Esophagus muscularis mucosa (tissue), 4 donors: ENCODE measurements around the gene NOS3. TPM values are rescaled to one million over a fixed set of nuclear protein-coding genes. Genes with fewer than 3 reads are reported as not detected.

Experiments used
- DNase-seq: peaks from one replicate; pipeline ENCODE4 v3.0.0-alpha.2; 2017; ENCODE audit errors: extremely low spot score
- H3K27ac ChIP-seq, 4 donors: fragments of 200-600 bp; sonication (generic); replicated peaks in 1 of 4; 1 replicate in 3 of 4; 2 replicates in 1 of 4; pipeline ENCODE4 v1.5.1; 2016 to 2019; ENCODE audit warnings: mild to moderate bottlenecking in 1 of 4
- H3K27me3 ChIP-seq, 4 donors: fragments of 200-600 bp; sonication (generic); one replicate each; pipeline versions ENCODE4 v1.5.1 to v1.6.0; 2016 to 2019
- H3K36me3 ChIP-seq, 4 donors: fragments of 200-600 bp; sonication (generic); one replicate each; pipeline ENCODE4 v1.5.1; 2016 to 2019
- H3K4me1 ChIP-seq, 4 donors: fragments of 200-600 bp; sonication (generic); one replicate each; pipeline ENCODE4 v1.5.1; 2016 to 2019
- H3K4me3 ChIP-seq, 4 donors: fragments of 200-600 bp; sonication (generic); 1 replicate in 2 of 4; 2 replicates in 2 of 4; pipeline ENCODE4 v1.5.1; 2016 to 2019; ENCODE audit warnings: mild to moderate bottlenecking in 4 of 4, moderate library complexity in 1 of 4
- H3K9me3 ChIP-seq, 4 donors: fragments of 200-600 bp; sonication (generic); 1 replicate in 3 of 4; 2 replicates in 1 of 4; pipeline ENCODE4 v1.5.1; 2016 to 2019
- EP300 ChIP-seq: sonication (generic); formaldehyde crosslinking; IDR thresholded peaks from one replicate; pipeline ENCODE4 v1.6.1; 2017; ENCODE audit warnings: antibody characterized with exemption
- POLR2A ChIP-seq: fragments of 450-650 bp; IDR thresholded peaks from one replicate; pipeline ENCODE4 v1.6.1; 2017; ENCODE audit warnings: antibody characterized with exemption, moderate library complexity, mild to moderate bottlenecking, low read depth
- POLR2AphosphoS5 ChIP-seq, 2 donors: sonication (generic); formaldehyde crosslinking; IDR thresholded peaks; one replicate each; pipeline ENCODE4 v1.6.1; 2017; ENCODE audit warnings: antibody characterized with exemption in 2 of 2
- WGBS: methylation state at CpG from one replicate; pipeline ENCODE4 v1.1.5; 2018; 5-methylcytosine and 5-hydroxymethylcytosine counted together
- intact Hi-C: fragments of 100-400 bp; cut with DNase I; formaldehyde crosslinking; loops from one replicate; pipeline ENCODE4 v1.15.1; 2023
- total RNA-seq, 4 donors: library from RNA; depleted of rRNA; stranded (reverse); fragments of >200 nt; gene quantifications; one replicate each; pipeline versions ENCODE4 v1.1.0 to v1.2.1, GENCODE V29; 2016
- TF ChIP-seq, protein P1 (sequence below), 3 experiments: fragments of 200-600 bp in 2 of 3; fragments of 450-650 bp in 1 of 3; sonication (generic) in 2 of 3; IDR thresholded peaks; one replicate each; pipeline ENCODE4 v1.5.1; 2017 to 2019; ENCODE audit warnings: antibody characterized with exemption in 3 of 3, mild to moderate bottlenecking in 2 of 3, moderate library complexity in 1 of 3

Gene NOS3
- total RNA-seq, 4 donors from 2014 or later = 3.7 to 20.2 (median 16.2) TPM

DNA sequence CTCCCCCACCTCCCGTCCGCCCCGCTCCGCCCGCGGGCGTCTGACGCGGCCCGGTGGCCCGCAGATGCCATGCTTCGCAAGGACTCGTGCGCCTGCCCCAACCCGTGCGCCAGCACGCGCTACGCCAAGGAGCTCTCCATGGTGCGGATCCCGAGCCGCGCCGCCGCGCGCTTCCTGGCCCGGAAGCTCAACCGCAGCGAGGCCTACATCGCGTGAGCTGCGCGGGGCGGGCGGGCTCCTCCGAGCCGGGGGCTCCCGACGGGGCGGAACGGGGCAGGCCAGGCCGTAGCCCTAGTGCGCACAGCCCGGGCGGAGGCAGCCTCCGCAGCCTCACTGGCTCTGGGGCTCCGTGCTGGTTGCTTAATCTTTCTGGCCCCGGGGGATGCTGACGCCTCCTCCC is 60.3 kb downstream of the NOS3 start:
- peak overlapping the region in 3 of 4 donors; percentile 13 to 35 (median 20) for H3K4me3 ChIP-seq
- H3K36me3 ChIP-seq = peaks cover 0 to 16% (median 8%) of the 10 kb centered on the region in 4 donors
- WGBS = 2% methylated on average over 9 of the region's 50 CpGs
- no peaks in the 10 kb centered on the region for H3K9me3 ChIP-seq
- H3K4me1 ChIP-seq = peaks cover 9 to 32% (median 22%) of the 10 kb centered on the region in 4 donors
- intact Hi-C loops = no loop called here
- TF ChIP-seq POLR2AphosphoS5 (IDR thresholded peaks at IDR 0.05) (peak; percentile 10 to 63), EP300 (no peak), POLR2A (no peak)
- TF ChIP-seq, protein P1, sequence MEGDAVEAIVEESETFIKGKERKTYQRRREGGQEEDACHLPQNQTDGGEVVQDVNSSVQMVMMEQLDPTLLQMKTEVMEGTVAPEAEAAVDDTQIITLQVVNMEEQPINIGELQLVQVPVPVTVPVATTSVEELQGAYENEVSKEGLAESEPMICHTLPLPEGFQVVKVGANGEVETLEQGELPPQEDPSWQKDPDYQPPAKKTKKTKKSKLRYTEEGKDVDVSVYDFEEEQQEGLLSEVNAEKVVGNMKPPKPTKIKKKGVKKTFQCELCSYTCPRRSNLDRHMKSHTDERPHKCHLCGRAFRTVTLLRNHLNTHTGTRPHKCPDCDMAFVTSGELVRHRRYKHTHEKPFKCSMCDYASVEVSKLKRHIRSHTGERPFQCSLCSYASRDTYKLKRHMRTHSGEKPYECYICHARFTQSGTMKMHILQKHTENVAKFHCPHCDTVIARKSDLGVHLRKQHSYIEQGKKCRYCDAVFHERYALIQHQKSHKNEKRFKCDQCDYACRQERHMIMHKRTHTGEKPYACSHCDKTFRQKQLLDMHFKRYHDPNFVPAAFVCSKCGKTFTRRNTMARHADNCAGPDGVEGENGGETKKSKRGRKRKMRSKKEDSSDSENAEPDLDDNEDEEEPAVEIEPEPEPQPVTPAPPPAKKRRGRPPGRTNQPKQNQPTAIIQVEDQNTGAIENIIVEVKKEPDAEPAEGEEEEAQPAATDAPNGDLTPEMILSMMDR (IDR thresholded peaks at IDR 0.05) = no peak
- no peak for DNase-seq
- peaks cover 0 to 15% (median 0%) of the 10 kb centered on the region in 4 donors for H3K27me3 ChIP-seq
- H3K27ac ChIP-seq = no peak overlapping the region

DNA sequence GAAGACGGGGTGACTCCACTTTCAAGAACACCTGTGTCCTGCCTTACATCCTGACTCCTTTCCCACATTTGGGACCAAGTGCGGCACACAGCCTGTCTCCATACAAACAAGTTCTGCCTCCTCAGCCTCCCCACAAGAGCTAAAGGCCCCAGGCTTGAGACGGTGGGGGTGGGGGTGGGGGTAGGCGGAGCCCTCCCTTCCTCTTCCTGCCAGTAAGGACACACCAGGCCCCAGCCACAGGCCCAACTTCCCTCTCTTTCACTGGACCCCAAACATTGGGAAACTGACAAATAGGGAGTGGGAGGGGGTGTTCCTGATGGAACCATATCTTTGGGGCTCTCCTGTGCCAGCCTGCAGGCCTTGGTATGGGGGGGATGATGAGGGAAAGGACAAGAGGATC is 62.3 kb downstream of the NOS3 start:
- no peak for DNase-seq
- peaks cover 0 to 13% (median 7%) of the 10 kb centered on the region in 4 donors for H3K36me3 ChIP-seq
- H3K27me3 ChIP-seq = peaks cover 0 to 15% (median 0%) of the 10 kb centered on the region in 4 donors
- no peak for TF ChIP-seq POLR2AphosphoS5 (IDR thresholded peaks at IDR 0.05)
- TF ChIP-seq EP300 = no peak
- no peak for TF ChIP-seq POLR2A
- TF ChIP-seq, protein P1 (IDR thresholded peaks at IDR 0.05) = no peak
- peaks cover 20 to 30% (median 24%) of the 10 kb centered on the region in 4 donors for H3K4me1 ChIP-seq
- intact Hi-C loops = no loop called here
- no peak overlapping the region for H3K4me3 ChIP-seq
- H3K27ac ChIP-seq = no peak overlapping the region
- 73% methylated on average over 4 of the region's 4 CpGs for WGBS
- H3K9me3 ChIP-seq = no peaks in the 10 kb centered on the region

DNA sequence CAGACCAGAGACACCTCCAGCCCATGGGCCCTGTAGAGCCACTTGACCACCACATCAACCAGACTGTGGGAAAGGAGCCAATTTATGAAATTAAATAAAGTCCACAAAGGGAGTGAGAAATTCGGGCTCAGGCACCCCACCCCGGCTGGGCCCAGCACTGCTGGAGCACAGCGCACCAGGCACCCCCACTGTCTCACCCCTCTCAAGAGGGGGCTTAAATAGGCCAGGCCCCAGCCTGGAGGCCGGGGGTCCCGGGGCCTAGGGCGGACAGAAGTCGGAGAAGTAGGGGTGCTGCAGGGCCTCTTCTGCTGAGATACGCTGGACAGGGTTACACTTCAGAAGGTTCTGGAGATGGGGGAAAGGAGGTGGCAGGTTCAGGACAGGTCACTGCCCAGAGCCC is 62.9 kb downstream of the NOS3 start:
- TF ChIP-seq POLR2A = no peak
- TF ChIP-seq, protein P1 (IDR thresholded peaks at IDR 0.05) = no peak
- TF ChIP-seq POLR2AphosphoS5 (IDR thresholded peaks at IDR 0.05) = no peak
- TF ChIP-seq EP300 = no peak
- intact Hi-C loops = no loop called here
- Histone ChIP-seq H3K4me3 (no peak overlapping the region), H3K36me3 (peaks cover 0 to 13% (median 7%) of the 10 kb centered on the region in 4 donors), H3K27me3 (peaks cover 0 to 15% (median 0%) of the 10 kb centered on the region in 4 donors), H3K4me1 (peaks cover 24 to 36% (median 30%) of the 10 kb centered on the region in 4 donors), H3K9me3 (no peaks in the 10 kb centered on the region), H3K27ac (no peak overlapping the region)
- 94% methylated on average over 8 of the region's 8 CpGs for WGBS
- DNase-seq = no peak

DNA sequence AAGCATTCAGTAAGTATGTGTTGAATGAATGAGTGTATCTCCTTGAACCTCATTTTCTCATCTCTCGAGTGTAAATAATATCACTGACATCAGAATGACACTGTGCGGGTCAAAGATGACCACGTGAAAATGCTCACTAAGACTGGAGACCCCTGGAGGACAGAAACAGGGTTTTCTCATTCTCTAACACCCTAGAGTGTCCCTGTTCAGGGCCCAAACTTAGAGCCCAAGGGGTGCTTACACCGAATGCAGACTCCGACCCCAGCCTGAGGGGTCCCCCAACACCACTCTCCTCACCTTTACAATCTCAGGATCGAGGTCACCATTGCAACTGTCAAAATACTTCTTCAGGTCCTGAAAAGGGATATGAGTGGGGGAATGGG is 65.5 kb downstream of the NOS3 start:
- no peak for DNase-seq
- Histone ChIP-seq H3K4me1 (peaks cover 33 to 48% (median 42%) of the 10 kb centered on the region in 4 donors), H3K4me3 (no peak overlapping the region), H3K36me3 (peaks cover 0 to 13% (median 7%) of the 10 kb centered on the region in 4 donors), H3K9me3 (no peaks in the 10 kb centered on the region), H3K27ac (no peak overlapping the region), H3K27me3 (peaks cover 0 to 3% (median 0%) of the 10 kb centered on the region in 4 donors)
- intact Hi-C loops = no loop called here
- TF ChIP-seq EP300 = no peak
- TF ChIP-seq POLR2A = no peak
- WGBS = 86% methylated on average over 6 of the region's 6 CpGs

DNA sequence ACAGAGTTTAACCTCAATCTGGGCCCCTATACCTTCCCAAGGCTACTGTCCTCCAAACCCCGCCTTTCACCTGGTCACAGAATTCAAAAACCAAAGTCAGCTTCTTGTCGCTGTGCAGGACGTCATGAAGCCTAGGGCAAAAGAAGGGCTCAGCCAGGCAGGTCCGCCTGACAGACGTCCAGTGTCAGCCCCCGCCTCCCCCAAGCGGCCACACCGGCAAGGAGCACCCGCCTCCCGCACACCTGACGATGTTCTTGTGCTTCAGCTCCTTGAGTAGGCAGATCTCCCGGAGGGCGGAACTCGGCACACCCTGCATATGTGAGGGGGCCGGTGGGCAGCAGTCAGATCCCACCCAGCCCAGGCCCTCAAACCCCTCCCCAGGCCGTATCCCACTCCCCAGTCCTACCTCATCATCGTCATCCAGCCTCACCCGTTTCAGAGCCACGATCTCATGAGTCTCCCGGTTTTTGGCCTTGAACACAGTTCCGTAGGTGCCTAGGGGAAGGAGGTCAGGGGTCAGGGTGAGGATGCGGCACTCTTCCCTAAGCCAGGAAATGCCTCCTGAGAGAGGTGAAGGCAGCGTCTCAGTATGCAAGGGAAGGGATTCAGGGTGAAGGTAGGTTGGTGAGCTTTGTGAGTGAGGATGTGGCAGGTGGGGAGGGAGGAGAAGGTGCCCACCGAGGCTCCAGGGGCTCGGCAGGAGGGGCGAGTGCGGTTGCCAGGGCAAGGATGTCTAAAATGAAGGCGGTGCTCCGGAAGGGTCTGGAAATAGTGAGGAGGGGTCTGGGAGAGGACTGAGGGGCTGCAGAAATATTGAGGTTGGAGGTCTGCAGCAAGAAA is 66.1 kb downstream of the NOS3 start:
- intact Hi-C loops = no loop called here
- H3K9me3 ChIP-seq = no peaks in the 10 kb centered on the region
- H3K27me3 ChIP-seq = no peaks in the 10 kb centered on the region
- no peak for DNase-seq
- peaks cover 36 to 48% (median 44%) of the 10 kb centered on the region in 4 donors for H3K4me1 ChIP-seq
- peaks cover 0 to 13% (median 7%) of the 10 kb centered on the region in 4 donors for H3K36me3 ChIP-seq
- TF ChIP-seq POLR2AphosphoS5 (IDR thresholded peaks at IDR 0.05) (no peak), EP300 (no peak), POLR2A (no peak)
- TF ChIP-seq, protein P1 (IDR thresholded peaks at IDR 0.05) = no peak
- H3K27ac ChIP-seq = peak overlapping the region in 2 of 4 donors; percentile 92 to 94
- H3K4me3 ChIP-seq = peak overlapping the region; percentile 72 to 94 (median 90)
- 20% methylated on average over 15 of the region's 29 CpGs for WGBS
